Measurements from ENCODE around the gene DCAF6.

GRCh38 chr1:167937709-167938010 is 1.2 kb downstream of the DCAF6 start:
- no peak for TF ChIP-seq CTCF (IDR thresholded peaks at IDR 0.05)
- no peak for TF ChIP-seq POLR2A (IDR thresholded peaks at IDR 0.05)
- no peak for TF ChIP-seq POLR2AphosphoS5 (IDR thresholded peaks at IDR 0.05; ENCODE audit: insufficient read depth in 1 of 2, low read depth in 1 of 2)

All from vagina (tissue), 2 donors.